Dendritic cell treated with granulocyte-macrophage colony-stimulating factor and Interleukin-4, amounts not matched to agents 40 ng/mL and 50 ng/mL, for 4 days (primary cell): ENCODE results near the gene SLC37A1.

Experiments
- H3K27ac Mint-ChIP-seq: one replicate; pipeline ENCODE4 v1.8.0; 2022; ENCODE audit warnings: mild to moderate bottlenecking, mixed read lengths
- H3K27me3 Mint-ChIP-seq: one replicate; pipeline ENCODE4 v1.8.0; 2022; ENCODE audit warnings: mild to moderate bottlenecking, mixed read lengths
- H3K36me3 Mint-ChIP-seq: one replicate; pipeline ENCODE4 v1.8.0; 2022; ENCODE audit warnings: low read depth, mixed read lengths
- H3K4me1 Mint-ChIP-seq: one replicate; pipeline ENCODE4 v1.8.0; 2022; ENCODE audit warnings: low read depth, mixed read lengths
- H3K4me3 Mint-ChIP-seq: one replicate; pipeline ENCODE4 v1.8.0; 2022; ENCODE audit warnings: mild to moderate bottlenecking, moderate library complexity, mixed read lengths
- H3K9me3 Mint-ChIP-seq: one replicate; pipeline ENCODE4 v1.8.0; 2022; ENCODE audit warnings: mixed read lengths
- intact Hi-C: fragments of 100-400 bp; cut with micrococcal nuclease; formaldehyde crosslinking; loops from one replicate; pipeline ENCODE4 v1.15.0; 2022

Gene SLC37A1

GRCh38 chr21:42564561-42564971 lies 50.9 kb downstream of the SLC37A1 start:
- H3K36me3 Mint-ChIP-seq = peaks cover 100% of the 10 kb centered on the region
- no peaks in the 10 kb centered on the region for H3K27me3 Mint-ChIP-seq
- H3K27ac Mint-ChIP-seq = no peak overlapping the region
- H3K4me1 Mint-ChIP-seq = no peaks in the 10 kb centered on the region
- intact Hi-C loops = no loop called here
- no peak overlapping the region for H3K4me3 Mint-ChIP-seq
- no peaks in the 10 kb centered on the region for H3K9me3 Mint-ChIP-seq

- H3K27me3 Mint-ChIP-seq = no peaks in the 10 kb centered on the region
- peaks cover 1% of the 10 kb centered on the region for H3K4me1 Mint-ChIP-seq
- no peaks in the 10 kb centered on the region for H3K9me3 Mint-ChIP-seq
- peaks cover 100% of the 10 kb centered on the region for H3K36me3 Mint-ChIP-seq
- H3K4me3 Mint-ChIP-seq = no peak overlapping the region
- intact Hi-C loops = no loop called here
- H3K27ac Mint-ChIP-seq = no peak overlapping the region
Measured at GRCh38 chr21:42565206-42565810, 51.7 kb downstream of the SLC37A1 start.

GRCh38 chr21:42565886-42566523 lies 52.4 kb downstream of the SLC37A1 start:
- Mint-ChIP-seq H3K4me3 (no peak overlapping the region), H3K36me3 (peaks cover 100% of the 10 kb centered on the region), H3K27ac (no peak overlapping the region), H3K9me3 (no peaks in the 10 kb centered on the region), H3K4me1 (peaks cover 8% of the 10 kb centered on the region), H3K27me3 (no peaks in the 10 kb centered on the region)
- intact Hi-C loops = no loop called here

GRCh38 chr21:42566524-42567213 lies 53.0 kb downstream of the SLC37A1 start:
- H3K4me1 Mint-ChIP-seq = peaks cover 8% of the 10 kb centered on the region
- no peaks in the 10 kb centered on the region for H3K27me3 Mint-ChIP-seq
- H3K27ac Mint-ChIP-seq = no peak overlapping the region
- H3K36me3 Mint-ChIP-seq = peaks cover 100% of the 10 kb centered on the region
- H3K4me3 Mint-ChIP-seq = no peak overlapping the region
- intact Hi-C loops = no loop called here
- no peaks in the 10 kb centered on the region for H3K9me3 Mint-ChIP-seq

GRCh38 chr21:42567214-42567555 lies 53.5 kb downstream of the SLC37A1 start:
- Mint-ChIP-seq H3K4me3 (no peak overlapping the region), H3K4me1 (peaks cover 8% of the 10 kb centered on the region), H3K36me3 (peaks cover 100% of the 10 kb centered on the region), H3K27me3 (no peaks in the 10 kb centered on the region), H3K27ac (no peak overlapping the region), H3K9me3 (no peaks in the 10 kb centered on the region)
- intact Hi-C loops = no loop called here

GRCh38 chr21:42567861-42568260 lies 54.2 kb downstream of the SLC37A1 start:
- peaks cover 99% of the 10 kb centered on the region for H3K36me3 Mint-ChIP-seq
- no peak overlapping the region for H3K27ac Mint-ChIP-seq
- H3K4me1 Mint-ChIP-seq = peaks cover 8% of the 10 kb centered on the region
- no peaks in the 10 kb centered on the region for H3K9me3 Mint-ChIP-seq
- no peaks in the 10 kb centered on the region for H3K27me3 Mint-ChIP-seq
- no peak overlapping the region for H3K4me3 Mint-ChIP-seq
- intact Hi-C loops = no loop called here

GRCh38 chr21:42568376-42568775 lies 54.7 kb downstream of the SLC37A1 start:
- H3K36me3 Mint-ChIP-seq = peaks cover 99% of the 10 kb centered on the region
- intact Hi-C loops = no loop called here
- H3K9me3 Mint-ChIP-seq = no peaks in the 10 kb centered on the region
- peaks cover 8% of the 10 kb centered on the region for H3K4me1 Mint-ChIP-seq
- H3K4me3 Mint-ChIP-seq = no peak overlapping the region
- no peak overlapping the region for H3K27ac Mint-ChIP-seq
- no peaks in the 10 kb centered on the region for H3K27me3 Mint-ChIP-seq

GRCh38 chr21:42568866-42569731 lies 55.4 kb downstream of the SLC37A1 start:
- Mint-ChIP-seq H3K36me3 (peaks cover 95% of the 10 kb centered on the region), H3K4me1 (peaks cover 8% of the 10 kb centered on the region), H3K9me3 (no peaks in the 10 kb centered on the region), H3K4me3 (no peak overlapping the region), H3K27me3 (no peaks in the 10 kb centered on the region), H3K27ac (peak overlapping the region; percentile 77)
- intact Hi-C loops = no loop called here

- peaks cover 93% of the 10 kb centered on the region for H3K36me3 Mint-ChIP-seq
- H3K4me3 Mint-ChIP-seq = no peak overlapping the region
- H3K9me3 Mint-ChIP-seq = no peaks in the 10 kb centered on the region
- no peaks in the 10 kb centered on the region for H3K27me3 Mint-ChIP-seq
- H3K4me1 Mint-ChIP-seq = peaks cover 8% of the 10 kb centered on the region
- peak overlapping the region; percentile 77 for H3K27ac Mint-ChIP-seq
- intact Hi-C loops = no loop called here
Measured at GRCh38 chr21:42569732-42570301, 56.2 kb downstream of the SLC37A1 start.

- Mint-ChIP-seq H3K27ac (peak overlapping the region; percentile 77), H3K4me1 (peaks cover 8% of the 10 kb centered on the region), H3K9me3 (no peaks in the 10 kb centered on the region)
Measured at GRCh38 chr21:42570362-42570761, 56.7 kb downstream of the SLC37A1 start.

GRCh38 chr21:42570841-42571387 lies 57.3 kb downstream of the SLC37A1 start:
- intact Hi-C loops = no loop called here
- H3K27ac Mint-ChIP-seq = peak overlapping the region; percentile 77
- peaks cover 8% of the 10 kb centered on the region for H3K4me1 Mint-ChIP-seq
- peaks cover under 1% of the 10 kb centered on the region for H3K9me3 Mint-ChIP-seq
- H3K36me3 Mint-ChIP-seq = peaks cover 93% of the 10 kb centered on the region
- no peaks in the 10 kb centered on the region for H3K27me3 Mint-ChIP-seq
- H3K4me3 Mint-ChIP-seq = no peak overlapping the region

More at GRCh38 chr21:42570362-42570761, 56.7 kb downstream of the SLC37A1 start:
- intact Hi-C loops = no loop called here
- Mint-ChIP-seq H3K27me3 (no peaks in the 10 kb centered on the region), H3K4me3 (no peak overlapping the region), H3K36me3 (peaks cover 93% of the 10 kb centered on the region)

GRCh38 chr21:42571391-42572150 lies 57.9 kb downstream of the SLC37A1 start:
- no peaks in the 10 kb centered on the region for H3K27me3 Mint-ChIP-seq
- peaks cover 7% of the 10 kb centered on the region for H3K9me3 Mint-ChIP-seq
- H3K36me3 Mint-ChIP-seq = peaks cover 93% of the 10 kb centered on the region
- intact Hi-C loops = no loop called here
- H3K4me3 Mint-ChIP-seq = no peak overlapping the region
- peaks cover 8% of the 10 kb centered on the region for H3K4me1 Mint-ChIP-seq
- H3K27ac Mint-ChIP-seq = peak overlapping the region; percentile 77
